Common myeloid progenitor, CD34-positive (primary cell): ENCODE measurements around the gene PRSS57.

Experiments
- CTCF ChIA-PET: fragments of 350-600 bp; sonication (Branson Sonifier 250); formaldehyde crosslinking; loops from one replicate; lab custom pipeline; 2021; ENCODE audit warnings: antibody characterized with exemption; lab: Charles Lee
- POLR2A ChIA-PET: fragments of 350-600 bp; sonication (Branson Sonifier 250); formaldehyde crosslinking; loops from one replicate; lab custom pipeline; 2021; ENCODE audit warnings: antibody characterized with exemption; lab: Charles Lee
- DNase-seq, 3 donors: peaks; one replicate each; pipeline versions ENCODE4 v3.0.0 to v3.0.0-alpha.2; 2013
- H3K27ac ChIP-seq, 2 experiments: 1 replicate in 1 of 2; 2 replicates in 1 of 2; pipeline ENCODE4 v1.7.0; 2013; ENCODE audit warnings: inconsistent platforms in 2 of 2, low read length in 2 of 2, mild to moderate bottlenecking in 2 of 2, low read depth in 1 of 2, moderate library complexity in 1 of 2; ENCODE audit not compliant: severe bottlenecking in 2 of 2, insufficient read depth in 1 of 2, poor library complexity in 1 of 2
- H3K27me3 ChIP-seq, 5 experiments: replicated peaks in 2 of 5; 1 replicate in 3 of 5; 2 replicates in 2 of 5; pipeline versions ENCODE4 v1.6.1 to v1.7.0; 2013; ENCODE audit warnings: low read length in 4 of 5, mild to moderate bottlenecking in 2 of 5, moderate library complexity in 2 of 5, inconsistent platforms in 1 of 5; ENCODE audit not compliant: insufficient read depth in 5 of 5, control insufficient read depth in 4 of 5
- H3K36me3 ChIP-seq, 4 experiments: 1 replicate in 2 of 4; 2 replicates in 2 of 4; pipeline versions ENCODE4 v1.6.1 to v1.7.0; 2013; ENCODE audit warnings: low read length in 3 of 4, control low read depth in 1 of 4, mild to moderate bottlenecking in 1 of 4; ENCODE audit not compliant: control insufficient read depth in 4 of 4, insufficient read depth in 4 of 4
- H3K4me1 ChIP-seq, 4 experiments: 1 replicate in 3 of 4; 2 replicates in 1 of 4; pipeline versions ENCODE4 v1.6.1 to v1.7.1; 2013; ENCODE audit warnings: low read length in 3 of 4, mild to moderate bottlenecking in 3 of 4, control low read depth in 1 of 4, inconsistent platforms in 1 of 4, moderate library complexity in 1 of 4; ENCODE audit not compliant: control insufficient read depth in 4 of 4, insufficient read depth in 4 of 4; ENCODE audit errors: control extremely low read depth in 1 of 4
- H3K4me3 ChIP-seq, 7 experiments: 1 replicate in 4 of 7; 2 replicates in 3 of 7; pipeline versions ENCODE4 v1.5.1 to v1.7.0; 2013; ENCODE audit warnings: mild to moderate bottlenecking in 7 of 7, low read length in 6 of 7, moderate library complexity in 6 of 7, inconsistent platforms in 2 of 7, low read depth in 2 of 7, control low read depth in 1 of 7; ENCODE audit not compliant: insufficient read depth in 4 of 7, control insufficient read depth in 1 of 7; ENCODE audit errors: extremely low read depth in 1 of 7
- H3K9me3 ChIP-seq, 5 experiments: 1 replicate in 4 of 5; 2 replicates in 1 of 5; pipeline versions ENCODE4 v1.6.1 to v1.7.1; 2013; ENCODE audit warnings: low read length in 4 of 5, mild to moderate bottlenecking in 2 of 5, inconsistent platforms in 1 of 5, low read depth in 1 of 5, moderate library complexity in 1 of 5; ENCODE audit not compliant: control insufficient read depth in 4 of 5, insufficient read depth in 2 of 5; ENCODE audit errors: control extremely low read depth in 1 of 5
- WGBS: methylation state at CpG from one replicate; pipeline ENCODE4 v1.1.5; 2013; ENCODE audit not compliant: insufficient coverage; 5-methylcytosine and 5-hydroxymethylcytosine counted together

The PRSS57 gene

GRCh38 chr19:738509-739128, 43.4 kb upstream of the PRSS57 start:
- DNase-seq = no peak
- H3K27me3 ChIP-seq = no peaks in the 10 kb centered on the region
- CTCF ChIA-PET = interaction anchor here (1.2 to 3.8 kb wide), 7 partner anchors 8 to 107 kb away, joined by 3 to 14 read pairs (median 3); no protein-coding TSS in a partner anchor
- H3K4me3 ChIP-seq = no peak overlapping the region
- POLR2A ChIA-PET = no interaction called here
- H3K4me1 ChIP-seq = peaks cover 0 to 2% (median 0%) of the 10 kb centered on the region in 4 experiments
- no peaks in the 10 kb centered on the region for H3K9me3 ChIP-seq
- no peak overlapping the region for H3K27ac ChIP-seq
- 97% methylated on average over 19 of the region's 23 CpGs for WGBS
- H3K36me3 ChIP-seq = no peaks in the 10 kb centered on the region

DNA sequence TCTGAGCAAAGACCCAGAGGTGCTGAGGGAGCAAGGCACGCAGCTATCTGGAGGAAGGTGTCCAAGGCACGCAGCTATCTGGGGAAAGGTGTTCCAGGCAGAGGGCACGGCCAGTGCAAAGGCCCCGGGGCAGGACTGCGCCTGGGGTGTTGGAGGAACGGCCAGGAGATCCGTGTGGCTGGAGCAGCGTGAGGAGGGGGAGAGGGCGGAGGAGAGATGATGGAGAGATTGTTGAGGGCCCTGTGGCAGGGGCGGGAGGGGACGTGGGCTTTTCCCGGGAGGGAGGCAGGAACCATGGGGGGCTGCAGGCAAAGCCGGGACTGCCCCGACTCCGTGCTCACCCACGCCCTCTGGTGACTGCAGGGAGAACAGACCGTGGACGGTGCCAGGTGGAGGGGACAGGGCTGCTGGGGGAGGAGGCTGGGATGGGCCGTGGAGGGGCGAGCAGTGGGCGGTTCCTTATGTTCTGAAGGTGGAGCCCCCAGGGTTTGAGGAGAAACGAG, 42.4 kb upstream of the PRSS57 start:
- POLR2A ChIA-PET = no interaction called here
- peak; percentile 60 to 66 (median 62) for DNase-seq

GRCh38 chr19:736125-736524, 40.9 kb upstream of the PRSS57 start:
- Histone ChIP-seq H3K4me3 (no peak overlapping the region), H3K4me1 (peaks cover 0 to 14% (median 4%) of the 10 kb centered on the region in 4 experiments), H3K27me3 (no peaks in the 10 kb centered on the region), H3K27ac (no peak overlapping the region), H3K36me3 (peaks cover 0 to 2% (median 0%) of the 10 kb centered on the region in 4 experiments), H3K9me3 (no peaks in the 10 kb centered on the region)
- ChIA-PET POLR2A (no interaction called here), CTCF (interaction anchor here (1.0 to 1.5 kb wide), 5 partner anchors 30 to 76 kb away, joined by 3 to 6 read pairs (median 5); no protein-coding TSS in a partner anchor)
- DNase-seq = no peak
- 98% methylated on average over 32 of the region's 32 CpGs for WGBS

More for the DNA sequence above, 42.4 kb upstream of the PRSS57 start:
- Histone ChIP-seq H3K36me3 (no peaks in the 10 kb centered on the region), H3K27me3 (no peaks in the 10 kb centered on the region), H3K4me3 (no peak overlapping the region), H3K27ac (no peak overlapping the region), H3K9me3 (no peaks in the 10 kb centered on the region), H3K4me1 (peaks cover 0 to 12% (median 3%) of the 10 kb centered on the region in 4 experiments)
- CTCF ChIA-PET = interaction anchor here (0.6 to 1.5 kb wide), 9 partner anchors 15 to 87 kb away, joined by 3 to 7 read pairs (median 3); no protein-coding TSS in a partner anchor
- 47% methylated on average over 11 of the region's 22 CpGs for WGBS

DNA sequence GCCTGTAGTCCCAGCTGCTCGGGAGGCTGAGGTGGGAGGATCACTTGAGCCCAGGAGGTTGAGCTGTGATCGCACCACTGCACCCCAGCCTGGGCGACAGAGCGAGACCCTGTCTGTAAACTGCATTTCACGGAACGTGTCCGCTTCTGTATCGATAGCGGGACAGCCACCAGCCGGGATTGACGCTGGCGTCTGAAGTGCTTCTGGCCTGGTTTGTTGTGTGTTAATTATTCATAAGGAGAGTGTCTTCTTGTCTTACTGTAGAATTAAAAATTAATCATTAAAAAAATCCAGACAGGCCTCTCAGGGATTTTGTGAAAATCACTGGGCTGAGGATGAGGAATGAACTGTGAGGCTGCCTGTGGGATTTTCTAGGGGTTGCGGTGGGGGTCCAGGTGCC, 39.5 kb upstream of the PRSS57 start:
- DNase-seq = no peak
- Histone ChIP-seq H3K4me3 (no peak overlapping the region), H3K27me3 (no peaks in the 10 kb centered on the region), H3K9me3 (no peaks in the 10 kb centered on the region), H3K27ac (no peak overlapping the region), H3K4me1 (peaks cover 0 to 14% (median 4%) of the 10 kb centered on the region in 4 experiments), H3K36me3 (peaks cover 0 to 6% (median 0%) of the 10 kb centered on the region in 4 experiments)
- CTCF ChIA-PET = interaction anchor here (0.6 to 1.9 kb wide), 8 partner anchors 17 to 150 kb away, joined by 3 to 8 read pairs (median 4); no protein-coding TSS in a partner anchor
- POLR2A ChIA-PET = interaction anchor here (1.0 kb wide), 1 partner anchor 31 kb away, joined by 4 read pairs; no protein-coding TSS in a partner anchor
- 88% methylated on average over 8 of the region's 13 CpGs for WGBS

- CTCF ChIA-PET = interaction anchor here (0.9 to 3.6 kb wide), 7 partner anchors 8 to 66 kb away, joined by 3 to 14 read pairs (median 3); no protein-coding TSS in a partner anchor
- whole genome bisulfite sequencing = 79% methylated on average over 19 of the region's 24 CpGs
- Histone ChIP-seq H3K27me3 (no peaks in the 10 kb centered on the region), H3K9me3 (no peaks in the 10 kb centered on the region), H3K4me3 (no peak overlapping the region), H3K27ac (no peak overlapping the region), H3K36me3 (peaks cover 0 to 6% (median 0%) of the 10 kb centered on the region in 4 experiments), H3K4me1 (peaks cover 0 to 14% (median 12%) of the 10 kb centered on the region in 4 experiments)
- no peak for DNase-seq
- POLR2A ChIA-PET = no interaction called here
Measured at GRCh38 chr19:732148-733069, 37.2 kb upstream of the PRSS57 start.

GRCh38 chr19:731000-731399, 35.7 kb upstream of the PRSS57 start:
- DNase-seq = no peak
- Histone ChIP-seq H3K27me3 (no peaks in the 10 kb centered on the region), H3K4me3 (no peak overlapping the region), H3K9me3 (no peaks in the 10 kb centered on the region), H3K27ac (no peak overlapping the region), H3K4me1 (peaks cover 0 to 16% (median 14%) of the 10 kb centered on the region in 4 experiments), H3K36me3 (peaks cover 0 to 6% (median 0%) of the 10 kb centered on the region in 4 experiments)
- WGBS = 97% methylated on average over 10 of the region's 16 CpGs
- CTCF ChIA-PET = interaction anchor here (1.2 to 3.6 kb wide), 3 partner anchors 8 to 25 kb away, joined by 3 to 14 read pairs (median 5); no protein-coding TSS in a partner anchor
- POLR2A ChIA-PET = no interaction called here
